Glomerular endothelial cell (primary cell): ENCODE measurements around the gene ENOX1. TPM values are rescaled to one million over a fixed set of nuclear protein-coding genes. Genes with fewer than 3 reads are reported as not detected.

ENCODE experiments used
- DNase-seq: peaks from one replicate; pipeline ENCODE4 v3.0.0-alpha.2; 2011; ENCODE audit warnings: low read depth, low spot score; ENCODE audit errors: extremely low read depth
- total RNA-seq: library from RNA; depleted of rRNA; stranded (reverse); fragments of >200 nt; gene quantifications from 2 replicates; pipeline ENCODE4 v1.2.3, GENCODE V29; 2015

ENOX1 gene
- total RNA-seq, 1 donor from 2014 or later, result 0.18 TPM

DNA sequence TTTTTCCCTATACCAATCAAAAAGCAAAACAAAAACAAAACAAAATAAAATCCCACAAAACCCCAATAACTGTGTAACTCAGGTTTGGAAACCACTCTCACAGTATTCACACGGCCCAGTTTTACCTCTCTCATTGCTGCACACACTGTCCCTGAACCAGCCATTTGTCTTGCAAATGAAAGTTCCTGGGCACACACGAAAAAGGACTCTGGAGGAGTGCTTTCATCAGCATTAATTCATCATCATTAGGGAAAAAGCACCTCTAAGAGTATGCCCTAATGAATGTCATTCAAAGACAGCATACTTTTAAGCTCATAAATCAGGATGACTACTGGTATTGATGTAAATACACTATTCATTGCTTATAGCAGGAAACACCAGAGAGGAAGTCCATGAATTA lies 457.1 kb downstream of the ENOX1 start:
- DNase-seq, result no peak

DNA sequence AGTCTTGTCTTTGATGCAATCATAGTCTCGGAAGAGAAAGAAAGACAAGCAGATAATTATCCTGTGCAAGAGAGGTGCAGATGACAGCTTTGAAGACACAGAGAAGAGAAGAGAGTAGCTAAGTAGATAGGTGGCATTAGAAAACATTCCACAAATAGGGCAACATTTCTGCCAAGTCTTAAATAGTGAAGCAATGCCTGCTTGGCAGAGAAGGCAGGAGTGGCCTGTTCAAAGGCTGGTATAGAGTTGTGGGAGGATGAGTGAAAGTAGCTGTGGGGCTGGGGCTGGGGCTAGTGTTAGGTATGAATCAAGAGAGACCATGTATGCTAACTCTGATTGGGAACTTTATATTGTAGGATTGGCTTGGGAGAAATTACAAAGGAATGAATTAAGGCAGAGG lies 457.9 kb downstream of the ENOX1 start:
- no peak for DNase-seq

DNA sequence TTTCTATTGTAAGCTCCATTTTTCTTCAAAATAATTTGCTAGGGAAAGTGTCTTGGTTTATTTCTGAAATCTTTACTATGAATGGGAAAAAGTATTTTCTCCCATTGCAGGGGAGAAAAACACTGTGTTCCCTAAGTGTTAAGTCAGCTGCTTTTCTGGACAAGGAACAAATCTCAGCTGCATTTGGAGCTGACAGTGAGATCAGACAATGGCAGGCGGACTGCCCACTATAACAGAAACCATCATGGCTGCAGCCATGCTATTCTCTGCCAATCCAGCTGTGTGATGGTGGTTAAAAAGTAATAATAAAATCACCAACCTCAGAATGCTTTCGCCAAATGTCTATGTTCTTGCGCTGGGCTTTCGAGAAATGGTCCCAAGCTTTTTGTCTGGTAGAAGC lies 460.7 kb downstream of the ENOX1 start:
- DNase-seq, result no peak

DNA sequence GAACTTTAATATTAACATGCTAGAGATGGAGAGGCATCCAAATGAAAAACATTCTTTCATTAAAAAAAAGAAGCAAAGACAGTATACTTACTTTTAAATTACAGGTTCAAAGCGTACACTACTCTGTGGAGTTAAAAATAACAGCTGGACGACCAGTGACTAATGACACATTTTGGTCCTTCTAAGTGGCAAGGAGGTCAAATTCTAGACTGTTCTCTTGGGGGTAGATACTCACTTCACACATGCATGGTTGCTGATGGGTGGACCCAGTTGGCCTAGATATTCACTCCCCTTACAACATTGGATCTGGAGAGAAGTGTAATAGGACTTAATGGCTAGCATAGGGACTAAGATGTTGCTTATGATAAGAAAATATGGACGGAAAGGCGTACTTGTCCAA lies 461.1 kb downstream of the ENOX1 start:
- DNase-seq, result no peak

DNA sequence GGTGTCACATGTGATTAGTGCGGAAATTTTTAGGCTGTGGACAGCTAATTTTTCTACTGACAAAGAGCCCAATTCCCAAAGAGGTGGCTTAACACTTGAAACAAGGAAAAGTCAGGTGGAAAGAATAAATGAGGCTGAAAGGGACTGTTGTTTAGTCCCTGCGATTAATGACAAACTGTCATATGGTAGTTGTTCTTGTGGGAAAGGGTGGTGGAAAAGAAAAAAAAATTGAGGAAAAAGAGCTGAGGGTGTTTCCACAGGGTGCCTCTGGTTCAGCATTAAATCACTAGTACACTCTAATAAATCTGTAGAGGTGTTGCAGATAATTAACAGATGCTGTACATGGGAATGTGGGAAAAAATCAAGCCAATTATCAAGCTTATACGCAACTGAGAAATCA lies 462.6 kb downstream of the ENOX1 start:
- no peak for DNase-seq

DNA sequence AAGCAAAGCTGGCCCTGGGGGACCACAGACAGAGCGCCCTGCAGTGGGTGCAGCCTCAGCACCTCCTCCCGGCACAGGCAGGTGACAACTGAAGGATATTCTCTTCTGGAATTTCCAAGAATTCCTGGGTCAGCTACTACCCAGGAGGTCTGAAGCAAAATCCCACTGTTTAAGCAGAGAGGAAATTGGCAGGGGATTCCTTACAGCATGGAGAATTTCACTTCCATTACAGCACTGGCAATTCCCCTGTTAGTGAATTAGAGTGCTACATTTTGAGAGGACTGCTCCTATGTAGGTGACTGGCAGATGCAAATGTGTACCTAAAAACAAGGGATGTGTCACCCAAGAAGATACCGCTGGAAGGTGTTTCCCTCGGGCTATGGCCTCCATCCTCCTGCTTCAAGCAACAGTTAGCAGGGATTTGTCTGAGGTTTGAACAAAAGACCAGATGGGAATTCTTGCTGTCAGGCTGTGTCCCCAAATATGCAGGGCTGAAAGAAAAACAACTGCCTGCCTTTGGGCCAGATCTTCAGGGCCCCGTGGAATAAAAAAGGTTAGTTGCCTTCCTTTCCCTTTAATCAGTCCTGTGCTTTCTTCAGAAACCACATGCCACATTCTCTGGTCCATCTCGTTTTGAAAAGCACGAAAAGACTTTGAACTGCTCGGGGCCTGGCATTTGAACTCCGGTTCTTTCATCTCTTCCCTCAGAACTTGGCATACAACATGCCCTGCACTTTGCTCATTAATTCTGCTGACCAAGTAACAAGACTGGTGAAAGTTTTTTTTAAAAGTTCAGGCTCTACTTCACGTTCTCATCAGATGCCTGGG lies 466.9 kb downstream of the ENOX1 start:
- no peak for DNase-seq

DNA sequence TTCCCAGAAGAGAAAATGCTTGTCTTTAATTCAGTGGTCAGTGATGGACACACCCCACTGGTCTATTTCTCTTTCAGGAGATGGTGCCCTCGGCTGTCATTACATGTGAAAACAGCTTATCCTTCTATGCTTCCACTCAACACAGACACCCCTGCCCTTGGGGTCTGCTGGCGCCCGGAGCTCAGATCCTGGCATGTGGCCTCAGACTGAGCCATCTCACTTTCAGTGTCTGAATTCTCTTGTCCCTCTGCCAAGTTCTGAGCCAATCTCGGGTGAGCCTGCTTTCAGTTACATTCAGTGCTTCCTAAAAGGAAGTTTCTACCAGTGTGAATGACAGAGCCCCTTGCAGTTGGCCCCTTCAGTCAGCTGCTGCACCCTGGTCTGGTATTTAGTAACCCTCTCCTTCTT lies 469.8 kb downstream of the ENOX1 start:
- DNase-seq, result no peak

DNA sequence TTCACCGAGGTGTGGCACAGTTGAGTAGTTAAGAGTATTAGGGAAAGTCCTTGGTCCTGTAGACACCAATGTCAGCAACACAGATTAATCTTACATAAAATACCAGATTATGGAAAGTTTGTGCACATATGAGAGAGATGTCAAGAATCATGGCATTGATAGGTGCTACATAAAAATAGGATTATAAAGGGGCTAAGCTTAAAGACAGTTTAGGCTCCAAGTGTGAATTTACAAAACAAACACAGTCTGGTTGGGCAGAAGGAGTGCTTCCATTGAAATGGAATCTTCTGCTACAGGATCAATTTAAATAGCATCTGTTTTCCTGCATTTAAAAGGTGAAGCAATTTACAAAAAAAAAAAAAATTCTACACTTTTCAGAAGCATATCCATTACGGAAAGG lies 470.5 kb downstream of the ENOX1 start:
- no peak for DNase-seq

DNA sequence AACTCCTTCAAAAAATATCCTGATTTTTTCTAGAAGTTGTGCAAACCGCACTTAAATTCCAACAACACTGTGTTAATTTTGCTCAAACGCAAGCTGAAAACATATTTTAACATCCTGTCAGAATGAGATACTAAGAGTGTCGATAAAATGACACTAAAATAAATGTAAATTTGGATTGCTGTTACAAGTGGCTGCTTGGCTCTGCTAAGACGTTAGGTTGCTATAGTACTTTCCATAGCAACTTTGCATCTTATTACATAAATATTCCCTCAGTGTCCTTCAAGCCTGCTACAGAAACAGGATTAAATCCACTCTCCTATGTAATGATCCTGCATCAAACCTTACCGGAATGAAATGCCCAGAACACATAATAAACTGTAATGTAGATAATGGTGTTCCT lies 471.2 kb downstream of the ENOX1 start:
- no peak for DNase-seq

DNA sequence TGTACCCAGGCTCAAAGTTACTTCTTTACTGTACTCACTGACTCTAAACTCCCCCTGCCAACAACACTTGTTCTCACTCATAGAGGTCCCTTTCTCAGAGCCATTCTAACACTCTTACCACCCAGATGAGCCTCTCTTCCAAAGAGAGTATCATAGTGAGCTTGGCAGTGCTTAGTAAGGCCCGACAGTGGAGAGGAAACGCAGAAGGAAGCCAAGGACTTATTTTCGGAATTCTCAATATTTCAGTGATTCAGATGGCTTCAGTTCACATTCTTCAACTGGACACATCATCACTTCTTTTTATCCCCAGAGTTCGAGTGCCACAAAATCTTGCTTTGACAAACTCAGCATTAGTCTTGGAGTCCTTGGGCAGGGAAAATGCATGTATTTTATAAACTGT lies 477.5 kb downstream of the ENOX1 start:
- no peak for DNase-seq

DNA sequence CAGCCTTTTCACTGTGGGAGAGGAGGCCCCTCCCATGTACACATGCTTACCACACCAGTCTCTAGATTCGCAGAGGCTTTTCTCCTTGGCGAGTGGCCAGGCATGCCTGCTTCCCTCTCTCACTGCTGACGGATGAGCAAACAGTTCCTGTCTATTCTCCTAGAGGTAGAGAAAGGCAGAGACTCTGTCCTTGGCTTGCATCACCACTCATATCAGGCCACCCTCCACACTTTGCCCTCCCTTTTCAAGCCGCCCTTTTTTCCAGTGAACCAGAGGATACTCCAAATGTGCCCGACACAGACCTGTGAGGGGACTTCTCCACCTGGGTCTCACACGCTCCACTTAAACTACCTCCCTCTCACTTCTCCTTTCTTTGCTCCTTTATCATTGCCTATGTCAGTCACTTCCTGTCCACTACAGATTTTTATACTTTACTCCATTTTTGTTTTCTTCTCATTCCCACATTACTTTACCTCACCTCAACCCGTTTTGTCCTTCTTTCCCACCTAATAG lies 478.8 kb downstream of the ENOX1 start:
- DNase-seq, result no peak

DNA sequence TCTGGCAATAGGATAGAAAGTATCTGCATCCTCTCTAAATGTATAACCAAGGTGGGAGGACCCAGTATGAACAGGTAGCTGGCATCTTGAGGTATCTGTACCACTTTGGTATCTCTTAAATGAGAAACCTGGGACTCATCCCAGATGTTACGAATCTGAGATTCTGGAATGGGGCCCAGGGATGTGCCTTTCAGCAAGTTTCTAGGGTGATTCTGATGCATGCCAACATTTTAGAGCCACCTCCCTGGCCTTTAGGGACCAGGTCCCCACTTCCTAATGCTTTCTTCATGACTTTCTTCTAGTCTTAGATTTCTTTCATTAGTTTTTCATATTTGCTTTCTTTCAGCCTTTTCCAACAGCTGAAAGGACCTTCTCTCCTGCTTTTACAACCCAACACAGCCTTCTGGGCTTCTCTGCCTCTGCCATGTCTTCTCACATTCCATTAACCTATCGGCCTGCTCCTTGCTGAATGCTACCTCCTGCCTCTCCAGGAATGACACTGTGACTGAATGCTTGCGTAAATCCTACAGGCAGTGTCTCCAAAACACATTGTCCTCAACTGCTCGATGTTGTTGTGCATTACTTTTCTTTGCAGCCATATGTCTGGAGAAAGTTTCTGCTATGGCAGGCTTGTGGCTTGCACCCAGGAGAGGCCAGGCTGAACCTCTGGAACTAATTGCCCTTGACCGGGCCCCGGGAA lies 479.4 kb downstream of the ENOX1 start:
- no peak for DNase-seq

DNA sequence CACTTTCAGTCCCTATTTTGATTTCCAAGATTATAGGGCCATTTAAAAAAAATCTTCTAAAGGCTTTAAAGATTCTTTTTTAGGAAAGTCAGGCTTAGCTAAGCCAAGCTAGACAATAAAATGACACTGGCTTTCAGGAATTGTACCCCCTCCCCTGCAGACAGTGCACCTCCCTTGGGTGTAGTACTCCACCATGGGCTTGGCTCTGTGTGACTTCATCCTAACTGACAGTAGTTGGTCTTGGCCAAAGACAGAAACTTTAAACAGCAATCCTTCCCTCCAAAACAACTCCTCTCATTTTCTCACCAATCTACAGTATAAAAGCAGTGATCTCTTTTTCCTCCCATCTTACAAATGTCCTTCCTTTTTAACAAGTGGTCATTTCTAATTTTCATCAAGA lies 480.4 kb downstream of the ENOX1 start:
- no peak for DNase-seq

DNA sequence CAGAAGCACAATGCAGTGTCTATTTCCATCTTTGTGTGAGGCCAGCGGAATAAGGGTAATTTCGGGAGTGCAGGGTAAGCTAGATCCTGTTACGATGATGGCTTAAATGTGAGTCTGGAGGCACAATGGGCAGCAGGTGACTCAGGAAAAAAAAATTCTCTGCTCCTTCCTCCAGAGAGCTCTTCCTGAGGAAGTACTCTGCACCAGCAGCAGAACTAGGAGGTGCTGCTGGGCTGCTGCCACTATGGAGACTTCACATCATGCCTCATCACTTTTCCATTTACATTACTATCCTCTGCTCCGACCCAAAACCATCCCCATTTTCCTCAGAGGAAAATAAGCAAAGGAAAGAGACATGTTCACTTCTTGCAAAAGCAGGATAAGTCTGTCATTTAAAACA lies 481.4 kb downstream of the ENOX1 start:
- DNase-seq, result no peak

DNA sequence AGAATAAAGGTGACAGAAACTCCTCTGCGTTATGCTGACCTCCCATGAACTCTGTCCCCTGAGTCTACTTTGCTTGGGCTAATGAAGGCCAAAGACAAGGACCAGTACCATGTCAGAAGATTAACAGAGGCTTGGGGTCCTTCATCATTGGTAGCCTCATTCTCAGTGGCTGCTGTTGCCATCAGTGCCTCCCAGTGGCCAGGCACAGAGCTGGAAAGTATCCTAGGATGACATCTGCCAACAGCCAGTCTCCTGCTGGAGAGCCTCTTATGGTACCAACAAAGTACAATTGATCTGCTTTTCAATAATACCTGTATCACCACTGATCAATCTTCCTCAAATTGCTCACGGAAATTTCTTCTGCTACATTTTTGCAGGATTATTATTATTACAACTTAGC lies 481.8 kb downstream of the ENOX1 start:
- DNase-seq, result no peak

DNA sequence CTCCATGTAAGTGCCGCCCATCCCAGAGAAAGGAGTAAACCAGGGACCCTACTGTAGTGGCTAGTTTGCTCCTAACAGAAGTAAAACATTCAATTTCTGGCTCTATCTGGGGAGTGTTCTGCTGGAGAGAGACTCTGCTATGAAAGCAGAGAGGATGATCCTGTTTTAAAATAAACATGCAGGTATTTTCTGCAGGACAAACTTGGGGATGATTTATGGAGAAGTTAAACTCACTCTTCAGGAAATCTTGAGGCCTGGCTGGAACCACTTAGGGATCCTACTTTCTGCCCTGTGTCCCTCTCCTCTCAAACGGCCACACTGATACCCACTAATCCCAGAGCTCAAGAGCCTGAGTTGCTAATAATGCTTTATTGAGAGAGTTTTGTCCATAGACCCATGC lies 482.3 kb downstream of the ENOX1 start:
- no peak for DNase-seq

DNA sequence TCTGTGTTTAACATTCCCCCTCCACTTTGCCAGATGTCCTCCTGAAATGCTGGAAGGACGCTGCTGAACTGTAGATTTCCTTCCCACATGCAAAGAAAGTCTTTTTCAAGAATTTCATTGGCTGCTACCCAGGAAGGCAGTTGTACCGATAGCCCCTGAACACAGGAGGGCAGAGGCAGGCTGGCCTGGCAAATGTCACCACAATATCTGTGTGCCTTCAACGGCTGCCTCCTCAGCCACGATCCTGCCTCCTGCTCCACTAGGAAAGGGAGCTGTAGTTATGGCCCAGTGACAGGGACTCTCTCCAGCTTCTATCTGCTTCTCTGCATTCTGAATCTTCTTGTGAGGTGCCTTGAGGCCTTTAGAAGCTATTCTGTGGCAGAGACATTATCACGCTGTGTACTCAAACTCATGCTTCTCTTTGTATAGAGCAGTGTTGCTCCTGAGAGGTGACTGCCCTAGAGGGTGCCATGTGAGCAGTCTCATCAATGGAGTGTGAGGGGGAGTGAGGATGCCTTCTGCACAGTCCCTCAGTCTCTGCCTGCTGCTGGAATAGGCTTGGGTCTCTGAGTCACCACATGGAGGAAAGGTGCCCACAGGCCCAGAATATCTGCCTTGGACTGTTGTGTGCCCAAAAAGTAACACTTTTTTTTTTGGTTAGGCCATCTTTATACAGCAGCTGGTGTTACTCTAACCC lies 483.6 kb downstream of the ENOX1 start:
- no peak for DNase-seq

DNA sequence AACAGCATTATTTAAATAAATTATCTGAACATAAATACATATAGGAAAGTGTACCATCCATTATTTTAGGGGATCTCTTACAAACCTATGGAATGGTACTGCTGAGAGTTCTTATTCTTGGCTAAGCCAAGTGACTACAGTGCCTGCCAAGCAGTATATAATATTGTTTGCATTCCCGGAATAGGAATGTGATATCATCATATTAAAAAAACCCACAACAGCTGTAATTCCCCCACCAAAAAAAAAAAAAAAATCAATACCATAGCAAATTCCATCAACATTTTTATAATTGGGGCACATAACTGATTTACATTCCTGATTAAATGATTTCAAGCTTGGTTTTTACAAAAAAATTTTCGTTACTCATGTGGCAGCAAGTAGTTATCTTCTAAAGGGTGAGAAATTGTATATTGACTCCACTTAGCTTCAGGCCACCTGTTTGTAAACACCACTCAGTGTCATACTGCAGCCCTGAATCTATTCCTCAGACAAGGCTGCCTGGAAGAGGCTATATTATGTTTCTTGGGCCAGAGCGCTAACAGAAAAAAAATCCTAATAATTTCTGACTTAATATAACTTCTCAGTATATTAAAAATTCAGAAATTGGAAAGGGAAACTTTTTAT lies 485.3 kb downstream of the ENOX1 start:
- no peak for DNase-seq

DNA sequence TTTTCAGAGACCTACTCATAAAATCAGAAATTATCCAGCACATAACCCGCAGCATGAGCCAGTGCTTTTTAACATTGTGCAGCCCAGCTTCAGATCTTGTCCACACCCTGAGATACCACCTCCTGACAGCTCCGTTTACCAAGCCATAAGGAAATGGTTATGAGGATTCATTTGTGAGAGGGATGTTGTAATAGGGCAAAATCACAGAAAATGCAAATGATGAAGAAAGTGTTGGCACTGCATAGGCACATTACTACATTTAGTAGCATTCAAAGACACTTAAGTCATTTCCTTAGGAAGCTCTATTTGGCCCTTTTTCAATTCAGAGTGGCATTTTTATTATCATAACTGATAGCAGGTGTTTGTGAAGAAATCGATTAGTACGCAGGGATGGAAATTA lies 485.9 kb downstream of the ENOX1 start:
- no peak for DNase-seq

DNA sequence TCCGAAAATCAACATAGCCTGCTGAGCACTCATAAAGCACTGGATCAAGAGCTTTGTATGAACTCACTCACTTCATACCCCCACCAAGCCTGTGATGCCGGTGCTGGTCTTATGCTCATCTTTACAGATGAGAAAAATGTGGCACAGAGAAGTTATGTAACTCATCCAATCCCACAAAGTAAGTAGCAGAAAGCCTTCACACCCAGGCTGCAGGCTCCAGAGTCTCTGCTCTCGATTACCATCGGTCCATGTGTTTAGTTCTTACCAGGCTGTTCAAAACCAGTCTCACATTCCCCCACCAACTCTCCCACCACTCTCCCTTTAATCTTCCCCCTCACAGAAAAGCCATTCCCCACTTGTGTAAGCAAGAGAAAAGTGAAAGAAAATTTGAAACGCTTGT lies 487.4 kb downstream of the ENOX1 start:
- DNase-seq, result no peak

DNA sequence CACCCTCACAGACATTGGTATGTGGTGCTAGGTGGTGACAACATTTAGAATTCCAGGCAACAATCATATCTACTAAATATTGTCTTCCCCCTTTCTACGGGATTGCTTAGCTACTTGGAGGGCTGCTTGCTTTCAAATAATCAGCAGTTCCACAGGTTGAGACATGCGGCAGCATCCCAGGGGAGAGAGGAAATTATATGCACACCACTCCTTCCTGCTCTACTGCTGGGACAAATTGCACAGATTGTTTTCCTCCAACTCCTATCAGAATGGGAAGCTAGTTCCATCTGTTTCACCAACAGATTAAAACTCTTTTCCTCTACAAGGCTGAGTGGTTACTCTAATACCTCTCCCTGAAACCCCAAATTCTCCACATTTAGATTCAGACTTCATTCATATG lies 488.0 kb downstream of the ENOX1 start:
- DNase-seq, result no peak
